Activated naive CD4-positive, alpha-beta T cell treated with anti-CD3 and anti-CD28 coated beads for 36 hours (primary cell): ENCODE data around the gene MSN. TPM values are rescaled to one million over a fixed set of nuclear protein-coding genes. Genes with fewer than 3 reads are reported as not detected.
"Not testable (repeated sequence)": the region's sequence is repeated elsewhere in the genome, so short reads cannot be mapped to it uniquely, and the experiment has no call there.

Experiments
- CTCF ChIA-PET: fragments of 350-600 bp; sonication (Branson Sonifier 250); formaldehyde crosslinking; loops from one replicate; lab custom pipeline; 2021; ENCODE audit warnings: antibody characterized with exemption; lab: Charles Lee
- DNase-seq: peaks from one replicate; pipeline ENCODE4 v3.0.0-alpha.2; 2020
- H3K27ac Mint-ChIP-seq: one replicate; pipeline ENCODE4 v1.8.0; 2021; ENCODE audit warnings: mild to moderate bottlenecking, mixed read lengths
- H3K27me3 Mint-ChIP-seq: one replicate; pipeline ENCODE4 v1.8.0; 2021; ENCODE audit warnings: low read depth, mixed read lengths
- H3K36me3 Mint-ChIP-seq: one replicate; pipeline ENCODE4 v1.8.0; 2021; ENCODE audit warnings: low read depth, mixed read lengths
- H3K4me1 Mint-ChIP-seq: one replicate; pipeline ENCODE4 v1.8.0; 2021; ENCODE audit warnings: low read depth, mixed read lengths
- H3K4me3 Mint-ChIP-seq: one replicate; pipeline ENCODE4 v1.8.0; 2021; ENCODE audit warnings: mild to moderate bottlenecking, moderate library complexity, mixed read lengths
- H3K9me3 Mint-ChIP-seq: one replicate; pipeline ENCODE4 v1.8.0; 2021; ENCODE audit warnings: mixed read lengths
- intact Hi-C: fragments of 100-400 bp; cut with micrococcal nuclease; formaldehyde crosslinking; loops from one replicate; pipeline ENCODE4 v1.15.1; 2023
- total RNA-seq, 2 experiments: library from RNA; stranded (reverse); gene quantifications; one replicate each; pipeline ENCODE4 v1.2.3, GENCODE V29; 2021

The MSN gene
- total RNA-seq = 100 to 1,000 TPM; 482 to 507 TPM

DNA sequence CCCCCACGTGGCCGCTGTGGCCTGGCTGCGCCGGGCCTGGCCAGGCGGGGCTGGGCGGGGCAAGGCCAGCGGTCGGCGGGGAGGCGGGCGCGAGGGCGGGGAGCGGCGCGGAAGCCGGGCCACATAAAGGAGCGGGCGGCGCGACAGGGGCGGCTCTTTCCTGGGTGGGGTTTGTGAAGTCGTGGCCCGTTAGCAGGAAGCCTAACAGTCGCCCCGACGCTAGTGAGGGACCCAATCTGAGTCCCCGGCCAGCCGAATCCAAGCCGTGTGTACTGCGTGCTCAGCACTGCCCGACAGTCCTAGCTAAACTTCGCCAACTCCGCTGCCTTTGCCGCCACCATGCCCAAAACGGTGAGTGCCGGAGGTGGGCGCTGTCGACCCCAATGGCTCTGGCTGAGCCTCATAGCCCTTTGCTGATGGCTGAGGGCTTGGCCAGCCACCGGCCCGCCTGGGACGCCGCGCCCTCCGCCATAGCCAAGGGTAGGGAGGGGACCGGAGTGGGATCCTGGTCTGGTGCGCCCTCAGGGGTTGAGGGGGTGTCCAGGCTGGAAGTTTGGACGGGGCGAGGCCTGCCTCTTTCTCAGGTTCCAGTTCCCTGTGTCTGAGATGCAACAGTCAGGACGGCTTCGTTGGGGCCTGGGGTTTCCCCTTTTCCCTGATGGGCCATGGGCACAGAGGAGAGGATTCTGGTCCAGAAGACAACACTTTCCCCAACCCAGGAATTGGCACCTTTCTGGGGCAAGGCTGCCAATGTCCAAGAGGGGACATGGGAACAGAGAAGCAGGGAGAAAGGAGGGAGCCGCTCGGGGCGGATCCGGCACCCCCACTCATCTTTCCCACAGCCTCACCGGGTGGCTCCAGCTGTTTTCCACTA is at the start of gene MSN:
MSN (plus strand) TSS at position 152 of the 874 bp plus-strand sequence; CDS start at position 340, 188 bp downstream.
- Mint-ChIP-seq H3K36me3 (peaks cover 40% of the 10 kb centered on the region), H3K4me3 (peak within 1 kb of the TSS; percentile 94), H3K4me1 (peaks cover 23% of the 10 kb centered on the region), H3K27ac (peak within 1 kb of the TSS; percentile 94), H3K9me3 (no peaks in the 10 kb centered on the region), H3K27me3 (no peaks in the 10 kb centered on the region)
- DNase-seq = peak; percentile 78
- intact Hi-C loops = loop anchor here (1.0 to 2.0 kb wide), 7 partner anchors 9 to 379 kb away; no protein-coding TSS in a partner anchor
- CTCF ChIA-PET = interaction anchor here (0.6 to 2.1 kb wide), 4 partner anchors 34 to 71 kb away, joined by 3 to 5 read pairs (median 4); no protein-coding TSS in a partner anchor

DNA sequence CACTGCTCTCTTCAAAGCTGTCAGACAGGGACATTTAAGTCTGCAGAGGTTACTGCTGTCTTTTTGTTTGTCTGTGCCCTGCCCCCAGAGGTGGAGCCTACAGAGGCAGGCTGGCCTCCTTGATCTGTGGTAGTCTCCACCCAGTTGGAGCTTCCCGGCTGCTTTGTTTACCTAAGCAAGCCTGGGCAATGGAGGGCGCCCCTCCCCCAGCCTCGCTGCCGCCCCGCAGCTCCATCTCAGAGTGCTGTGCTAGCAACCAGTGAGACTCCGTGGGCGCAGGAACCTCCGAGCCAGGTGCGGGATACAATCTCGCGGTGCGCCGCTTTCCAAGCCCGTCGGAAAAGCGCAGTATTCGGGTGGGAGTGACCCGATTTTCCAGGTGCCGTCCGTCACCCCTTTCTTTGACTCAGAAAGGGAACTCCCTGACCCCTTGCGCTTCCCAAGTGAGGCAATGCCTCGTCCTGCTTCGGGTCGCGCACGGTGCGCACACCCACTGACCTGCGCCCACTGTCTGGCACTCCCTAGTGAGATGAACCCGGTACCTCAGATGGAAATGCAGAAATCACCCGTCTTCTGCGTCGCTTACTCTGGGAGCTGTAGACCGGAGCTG is 47.3 kb upstream of the MSN start:
- H3K27me3 Mint-ChIP-seq, DNase-seq, H3K9me3 Mint-ChIP-seq, intact Hi-C loops, H3K27ac Mint-ChIP-seq, H3K4me1 Mint-ChIP-seq, H3K4me3 Mint-ChIP-seq, H3K36me3 Mint-ChIP-seq, CTCF ChIA-PET: not testable (repeated sequence)

DNA sequence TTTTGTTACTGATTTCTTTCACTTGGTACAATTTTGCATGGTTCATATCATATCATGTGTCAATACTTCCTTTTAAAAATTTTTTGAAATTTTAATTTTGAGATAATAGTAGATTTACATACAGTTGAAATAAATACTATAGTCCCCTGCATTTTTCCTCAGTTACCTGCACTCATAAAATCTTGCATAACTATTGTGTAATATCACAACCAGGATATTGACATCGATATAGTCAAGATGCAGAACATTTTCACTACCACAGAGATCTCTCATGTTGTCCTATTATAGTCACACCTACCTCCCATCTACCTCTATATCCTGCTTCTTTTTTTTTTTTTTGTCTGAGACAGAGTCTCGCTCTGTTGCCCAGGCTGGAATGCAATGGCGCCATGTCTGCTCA is 36.7 kb upstream of the MSN start:
- intact Hi-C loops = no loop called here
- no peak overlapping the region for H3K4me3 Mint-ChIP-seq
- no peaks in the 10 kb centered on the region for H3K9me3 Mint-ChIP-seq
- no peak overlapping the region for H3K27ac Mint-ChIP-seq
- peaks cover 9% of the 10 kb centered on the region for H3K4me1 Mint-ChIP-seq
- no peaks in the 10 kb centered on the region for H3K36me3 Mint-ChIP-seq
- CTCF ChIA-PET = no interaction called here
- DNase-seq = no peak
- H3K27me3 Mint-ChIP-seq = no peaks in the 10 kb centered on the region

DNA sequence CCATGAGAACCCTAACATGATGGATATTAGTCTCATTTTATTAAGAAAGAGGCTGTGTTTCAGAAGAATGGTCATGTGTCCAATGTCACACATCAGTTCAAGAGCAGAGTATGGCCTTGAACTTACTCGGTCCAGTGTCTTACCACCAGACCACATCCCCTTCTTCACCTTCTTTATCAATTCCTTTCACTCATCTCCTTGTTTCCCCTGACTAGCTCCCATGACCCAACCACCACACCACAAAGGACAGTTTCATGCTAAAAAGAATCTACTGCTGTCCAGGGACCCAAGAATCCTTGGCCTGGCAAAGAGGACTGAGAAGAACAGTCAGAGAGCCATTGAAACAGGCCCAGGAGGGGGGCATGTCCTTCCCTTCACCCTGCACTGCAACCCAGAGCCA is 33.6 kb upstream of the MSN start:
- DNase-seq = no peak
- CTCF ChIA-PET = no interaction called here
- Mint-ChIP-seq H3K4me3 (no peak overlapping the region), H3K27ac (no peak overlapping the region), H3K4me1 (peaks cover 9% of the 10 kb centered on the region), H3K36me3 (no peaks in the 10 kb centered on the region), H3K9me3 (no peaks in the 10 kb centered on the region), H3K27me3 (no peaks in the 10 kb centered on the region)
- intact Hi-C loops = no loop called here

DNA sequence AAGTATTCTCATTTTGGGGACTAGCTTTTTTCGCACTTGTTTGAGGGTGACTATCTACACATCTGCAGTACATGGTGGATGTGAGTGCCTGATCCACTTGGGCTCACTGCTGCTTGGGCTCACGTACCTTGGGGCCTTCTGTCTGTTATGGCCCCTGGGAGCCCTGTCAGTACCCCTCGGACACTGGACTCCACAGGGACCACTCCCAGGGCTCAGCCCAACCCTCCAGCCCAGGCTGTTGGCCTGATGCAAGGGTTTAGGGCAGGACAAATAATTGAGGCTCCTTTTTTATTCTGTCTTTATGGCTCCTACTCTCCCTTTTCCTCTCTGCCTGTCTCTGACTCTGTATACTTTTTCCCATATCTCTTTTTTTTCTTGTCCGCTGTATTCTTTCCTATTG is 32.7 kb upstream of the MSN start:
- CTCF ChIA-PET = no interaction called here
- H3K4me3 Mint-ChIP-seq = no peak overlapping the region
- no peak overlapping the region for H3K27ac Mint-ChIP-seq
- DNase-seq = no peak
- no peaks in the 10 kb centered on the region for H3K27me3 Mint-ChIP-seq
- intact Hi-C loops = no loop called here
- no peaks in the 10 kb centered on the region for H3K9me3 Mint-ChIP-seq
- H3K36me3 Mint-ChIP-seq = no peaks in the 10 kb centered on the region
- peaks cover 9% of the 10 kb centered on the region for H3K4me1 Mint-ChIP-seq

DNA sequence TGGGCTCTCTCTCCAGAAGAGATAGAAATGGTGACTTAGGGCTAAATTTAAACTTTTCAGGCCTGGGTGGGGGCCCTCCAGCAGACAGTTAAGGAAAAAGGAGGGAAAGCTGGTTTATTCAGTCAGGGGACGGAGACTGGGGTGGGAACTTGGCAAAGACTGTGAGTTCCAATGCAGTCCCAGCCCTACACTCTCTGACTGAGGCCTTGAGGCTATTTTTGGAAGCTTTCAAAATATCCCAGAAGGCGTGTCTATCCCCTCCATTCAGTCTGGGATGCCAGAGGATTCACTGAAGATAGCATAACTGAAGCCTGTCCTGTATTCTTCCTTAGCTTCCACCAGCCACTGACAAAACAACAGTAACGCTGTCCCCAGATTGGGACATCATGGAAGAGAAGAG is 32.1 kb upstream of the MSN start:
- Mint-ChIP-seq H3K4me3 (no peak overlapping the region), H3K36me3 (no peaks in the 10 kb centered on the region), H3K9me3 (no peaks in the 10 kb centered on the region), H3K27ac (no peak overlapping the region), H3K27me3 (no peaks in the 10 kb centered on the region), H3K4me1 (peaks cover 9% of the 10 kb centered on the region)
- CTCF ChIA-PET = no interaction called here
- no peak for DNase-seq
- intact Hi-C loops = no loop called here

DNA sequence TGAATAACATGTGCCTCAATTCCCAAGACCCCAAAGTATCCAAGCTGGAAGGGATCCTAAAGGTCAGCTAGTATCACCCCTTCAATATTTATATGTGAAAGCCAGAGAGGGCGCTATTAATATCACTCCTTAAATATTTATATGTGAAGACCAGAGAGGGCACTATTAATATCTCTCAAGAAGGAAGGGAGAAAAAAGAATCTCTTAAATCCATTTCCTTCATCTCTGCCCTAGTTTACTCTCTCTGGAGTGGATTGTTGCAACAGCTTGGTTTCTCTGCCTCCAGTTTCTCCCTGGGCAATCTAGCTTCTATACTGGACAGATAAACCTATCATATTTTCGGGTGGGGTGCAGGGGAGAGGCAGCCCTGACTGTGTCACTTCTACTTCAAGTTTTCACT is 31.6 kb upstream of the MSN start:
- intact Hi-C loops = no loop called here
- no peak for DNase-seq
- Mint-ChIP-seq H3K36me3 (no peaks in the 10 kb centered on the region), H3K27me3 (no peaks in the 10 kb centered on the region), H3K27ac (no peak overlapping the region), H3K4me3 (no peak overlapping the region), H3K9me3 (no peaks in the 10 kb centered on the region), H3K4me1 (peaks cover 9% of the 10 kb centered on the region)
- CTCF ChIA-PET = no interaction called here

DNA sequence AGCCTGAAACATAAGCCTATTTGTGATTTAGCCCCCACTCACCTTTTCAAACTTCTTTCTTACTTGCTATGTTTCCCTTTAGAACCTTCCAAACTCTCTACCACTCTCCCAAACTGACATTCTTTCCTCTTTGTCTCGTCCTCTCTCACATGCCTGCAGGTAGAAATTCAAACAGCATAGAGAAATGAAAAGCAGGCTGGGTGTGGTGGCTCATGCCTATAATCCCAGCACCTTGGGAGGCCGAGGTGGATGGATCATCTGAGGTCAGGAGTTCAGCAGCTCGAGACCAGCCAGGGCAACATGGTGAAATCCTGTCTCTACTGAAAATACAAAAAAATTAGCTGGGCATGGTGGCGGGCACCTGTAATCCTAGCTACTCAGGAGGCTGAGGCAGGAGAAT is 31.2 kb upstream of the MSN start:
- intact Hi-C loops, H3K36me3 Mint-ChIP-seq, H3K4me1 Mint-ChIP-seq, H3K4me3 Mint-ChIP-seq, H3K9me3 Mint-ChIP-seq, H3K27me3 Mint-ChIP-seq, H3K27ac Mint-ChIP-seq, DNase-seq, CTCF ChIA-PET: not testable (repeated sequence)

DNA sequence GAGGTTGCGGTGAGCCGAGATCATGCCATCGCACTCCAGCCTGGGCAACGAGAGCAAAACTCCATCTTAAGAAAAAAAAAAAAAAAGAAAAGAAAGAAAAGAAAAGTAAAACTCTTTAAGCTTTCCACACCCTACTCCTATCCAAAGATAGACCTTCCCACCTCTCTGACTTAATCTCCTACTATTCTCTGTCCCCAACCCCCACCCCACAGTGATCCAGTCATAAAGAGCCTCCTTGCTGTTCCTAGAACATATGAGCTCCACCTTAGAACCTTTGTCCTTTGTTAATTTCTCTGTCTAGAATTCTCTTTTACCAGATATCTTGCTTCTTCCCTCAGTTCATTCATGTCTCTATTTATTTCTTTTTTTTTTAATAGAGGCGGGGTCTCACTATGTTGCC is 30.1 kb upstream of the MSN start:
- no peak for DNase-seq
- intact Hi-C loops = no loop called here
- Mint-ChIP-seq H3K9me3 (no peaks in the 10 kb centered on the region), H3K36me3 (no peaks in the 10 kb centered on the region), H3K27ac (no peak overlapping the region), H3K27me3 (no peaks in the 10 kb centered on the region), H3K4me1 (peaks cover 5% of the 10 kb centered on the region), H3K4me3 (no peak overlapping the region)
- CTCF ChIA-PET = no interaction called here

DNA sequence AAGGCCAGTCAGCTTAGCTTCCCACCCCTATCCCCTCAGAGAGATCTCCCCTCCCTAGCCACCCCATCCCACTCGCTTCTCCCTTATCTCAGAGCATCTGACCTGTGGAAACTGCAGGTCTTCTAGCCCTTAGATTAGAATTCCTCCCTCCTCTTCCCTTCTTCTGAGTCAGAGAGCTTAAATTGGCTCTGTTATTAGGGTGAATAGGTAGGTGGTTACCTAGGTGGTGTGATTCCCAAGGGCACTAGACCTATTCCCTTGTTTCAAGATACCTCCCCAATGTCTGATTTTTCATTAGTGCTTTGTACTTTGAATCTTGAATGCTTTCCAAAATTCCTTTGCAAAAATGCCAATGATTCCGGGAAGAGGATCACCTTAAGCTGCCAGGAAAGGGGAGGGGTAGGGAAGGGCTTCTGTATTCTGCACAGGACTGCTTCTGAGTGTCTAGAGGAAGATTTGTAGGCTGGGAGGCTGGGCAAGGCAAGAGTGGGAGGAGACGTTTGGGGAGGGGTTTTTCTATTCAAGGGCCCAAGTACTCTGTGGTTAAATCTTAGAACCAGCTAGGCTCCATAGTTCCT is 24.5 kb upstream of the MSN start:
- CTCF ChIA-PET = interaction anchor here (0.9 kb wide), 1 partner anchor 15 kb away, joined by 4 read pairs; no protein-coding TSS in a partner anchor
- Mint-ChIP-seq H3K27ac (peak overlapping the region; percentile 41), H3K4me1 (peaks cover 30% of the 10 kb centered on the region), H3K9me3 (no peaks in the 10 kb centered on the region), H3K4me3 (no peak overlapping the region), H3K27me3 (no peaks in the 10 kb centered on the region), H3K36me3 (no peaks in the 10 kb centered on the region)
- DNase-seq = no peak
- intact Hi-C loops = no loop called here

DNA sequence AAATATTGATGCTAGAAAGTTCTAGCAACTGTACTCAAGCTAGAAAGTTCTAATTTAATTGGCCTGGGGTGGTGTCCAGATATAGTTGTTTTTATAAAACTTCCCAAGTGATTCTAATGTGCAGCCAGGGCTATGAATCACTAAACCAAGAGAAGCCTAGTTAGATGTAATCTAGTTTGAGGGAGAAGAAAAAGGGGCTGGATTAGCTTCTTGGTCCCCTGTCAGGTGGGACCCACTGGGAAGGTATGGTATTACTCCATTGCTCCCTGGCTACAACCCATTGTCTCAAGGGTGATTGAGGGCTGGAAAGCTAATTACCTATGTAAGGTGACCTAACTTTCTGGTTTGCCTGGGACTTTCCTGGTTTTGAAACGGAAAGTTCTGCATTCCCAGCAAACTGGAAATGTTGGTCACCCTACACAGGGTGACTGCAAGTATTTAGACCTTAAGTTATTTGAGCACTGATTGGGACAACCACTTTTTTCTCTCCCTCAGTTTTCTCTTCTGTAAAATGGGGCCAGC is 23.9 kb upstream of the MSN start:
- CTCF ChIA-PET = interaction anchor here (0.9 kb wide), 1 partner anchor 16 kb away, joined by 4 read pairs; no protein-coding TSS in a partner anchor
- Mint-ChIP-seq H3K27me3 (no peaks in the 10 kb centered on the region), H3K27ac (no peak overlapping the region), H3K4me3 (no peak overlapping the region), H3K4me1 (peaks cover 30% of the 10 kb centered on the region), H3K36me3 (no peaks in the 10 kb centered on the region), H3K9me3 (no peaks in the 10 kb centered on the region)
- no peak for DNase-seq
- intact Hi-C loops = loop anchor here (2.0 kb wide), 2 partner anchors 17 to 35 kb away; no protein-coding TSS in a partner anchor

DNA sequence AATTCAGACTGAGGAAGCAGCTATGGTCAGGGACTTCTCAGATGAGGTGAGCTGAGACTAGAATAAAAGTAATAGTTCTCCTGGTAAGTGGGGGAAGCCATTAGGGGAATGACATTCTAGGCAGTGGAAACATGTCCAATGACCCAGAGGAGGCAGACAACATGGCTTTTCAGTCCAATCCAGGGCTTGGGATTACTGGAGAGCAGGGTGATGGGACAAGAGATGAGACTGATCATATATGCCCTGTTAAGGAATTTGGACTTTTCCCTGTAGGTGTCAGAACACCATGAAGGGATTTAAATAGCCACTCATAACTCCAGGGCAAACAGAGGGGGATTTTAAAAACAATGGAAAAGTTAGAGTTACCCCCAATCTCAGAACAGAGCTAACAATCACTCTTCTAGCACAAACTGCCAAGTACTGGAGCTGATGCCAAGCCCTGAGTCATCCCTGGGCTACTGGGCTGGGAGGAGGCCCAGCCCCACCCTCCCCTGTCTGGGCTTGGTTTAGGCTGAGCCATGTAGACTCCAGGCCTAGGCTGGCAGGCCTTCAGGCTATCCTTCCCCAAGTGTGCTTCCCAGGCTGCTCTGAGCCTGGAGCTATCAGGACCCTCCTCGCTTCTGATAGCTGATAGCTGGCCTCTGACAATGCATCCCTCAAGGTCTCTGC is 22.7 kb upstream of the MSN start:
- peaks cover 30% of the 10 kb centered on the region for H3K4me1 Mint-ChIP-seq
- intact Hi-C loops = loop anchor here (2.0 kb wide), 2 partner anchors 16 to 36 kb away; no protein-coding TSS in a partner anchor
- H3K4me3 Mint-ChIP-seq = no peak overlapping the region
- H3K9me3 Mint-ChIP-seq = no peaks in the 10 kb centered on the region
- CTCF ChIA-PET = no interaction called here
- no peaks in the 10 kb centered on the region for H3K27me3 Mint-ChIP-seq
- DNase-seq = peak; percentile 44
- no peaks in the 10 kb centered on the region for H3K36me3 Mint-ChIP-seq
- H3K27ac Mint-ChIP-seq = no peak overlapping the region
